Tibial nerve (tissue), 4 donors: ENCODE data around the gene DPRX. TPM values are rescaled to one million over a fixed set of nuclear protein-coding genes. Genes with fewer than 3 reads are reported as not detected.

Experiments
- DNase-seq, 2 donors: peaks; one replicate each; pipeline ENCODE4 v3.0.0-alpha.2; 2019; ENCODE audit warnings: low spot score in 2 of 2
- H3K27ac ChIP-seq, 4 donors: fragments of 200-600 bp; sonication (generic) in 3 of 4; one replicate each; pipeline ENCODE4 v1.5.1; 2017 to 2019; ENCODE audit warnings: mild to moderate bottlenecking in 1 of 4
- H3K27me3 ChIP-seq, 2 donors: fragments of 200-600 bp; sonication (generic) in 1 of 2; one replicate each; pipeline versions ENCODE4 v1.5.1 to v1.6.0; 2017 to 2019
- H3K36me3 ChIP-seq, 3 donors: fragments of 200-600 bp; sonication (generic); one replicate each; pipeline ENCODE4 v1.5.1; 2018 to 2019
- H3K4me1 ChIP-seq, 4 donors: fragments of 200-600 bp; sonication (generic) in 3 of 4; one replicate each; pipeline ENCODE4 v1.5.1; 2017 to 2019
- H3K4me3 ChIP-seq, 4 donors: fragments of 200-600 bp; sonication (generic) in 3 of 4; one replicate each; pipeline ENCODE4 v1.5.1; 2017 to 2019; ENCODE audit warnings: mild to moderate bottlenecking in 1 of 4, moderate library complexity in 1 of 4
- H3K9me3 ChIP-seq, 4 donors: fragments of 200-600 bp; sonication (generic) in 3 of 4; one replicate each; pipeline ENCODE4 v1.5.1; 2017 to 2019
- CTCF ChIP-seq, 5 experiments: fragments of 200-600 bp in 3 of 5; fragments of 450-650 bp in 2 of 5; sonication (generic) in 3 of 5; IDR thresholded peaks; one replicate each; pipeline ENCODE4 v1.5.1; 2016 to 2019; ENCODE audit warnings: antibody characterized with exemption in 5 of 5, mild to moderate bottlenecking in 3 of 5, moderate library complexity in 2 of 5
- EP300 ChIP-seq, 2 donors: sonication (generic); formaldehyde crosslinking; IDR thresholded peaks; one replicate each; pipeline ENCODE4 v1.6.1; 2017; ENCODE audit warnings: antibody characterized with exemption in 2 of 2, mild to moderate bottlenecking in 1 of 2
- POLR2A ChIP-seq, 2 donors: fragments of 450-650 bp; IDR thresholded peaks; one replicate each; pipeline ENCODE4 v1.6.1; 2017; ENCODE audit warnings: antibody characterized with exemption in 2 of 2, mild to moderate bottlenecking in 2 of 2, moderate library complexity in 2 of 2
- WGBS, 2 donors: methylation state at CpG; one replicate each; pipeline ENCODE4 v1.1.5; 2018; 5-methylcytosine and 5-hydroxymethylcytosine counted together
- total RNA-seq, 4 donors: library from RNA; depleted of rRNA; stranded (reverse); fragments of >200 nt; gene quantifications; one replicate each; pipeline ENCODE4 v1.1.0, GENCODE V29; 2016

Gene DPRX
- total RNA-seq, 4 donors from 2014 or later, result not detected

GRCh38 chr19:53626486-53626885, 5.3 kb upstream of the DPRX start:
- Histone ChIP-seq H3K4me1 (no peaks in the 10 kb centered on the region), H3K4me3 (no peak overlapping the region), H3K27ac (no peak overlapping the region), H3K27me3 (no peaks in the 10 kb centered on the region), H3K9me3 (no peaks in the 10 kb centered on the region), H3K36me3 (no peaks in the 10 kb centered on the region)
- 89 to 93% methylated on average over 9 of the region's 9 CpGs for WGBS, 2 donors
- TF ChIP-seq EP300 (IDR thresholded peaks at IDR 0.05), result no peak
- TF ChIP-seq CTCF (IDR thresholded peaks at IDR 0.05), result no peak
- no peak for TF ChIP-seq POLR2A (IDR thresholded peaks at IDR 0.05)
- DNase-seq, result no peak

- H3K4me3 ChIP-seq, result no peak overlapping the region
- no peaks in the 10 kb centered on the region for H3K9me3 ChIP-seq
- no peak overlapping the region for H3K27ac ChIP-seq
- H3K36me3 ChIP-seq, result no peaks in the 10 kb centered on the region
- no peaks in the 10 kb centered on the region for H3K4me1 ChIP-seq
- no peaks in the 10 kb centered on the region for H3K27me3 ChIP-seq
- TF ChIP-seq POLR2A (IDR thresholded peaks at IDR 0.05), result no peak
- TF ChIP-seq CTCF (IDR thresholded peaks at IDR 0.05), result no peak
- TF ChIP-seq EP300 (IDR thresholded peaks at IDR 0.05), result no peak
- no peak for DNase-seq
- 84 to 85% methylated on average over 6 of the region's 6 CpGs for WGBS, 2 donors
Observed at GRCh38 chr19:53626976-53627375, 4.8 kb upstream of the DPRX start.

- Histone ChIP-seq H3K27me3 (no peaks in the 10 kb centered on the region), H3K27ac (no peak overlapping the region), H3K36me3 (no peaks in the 10 kb centered on the region), H3K9me3 (no peaks in the 10 kb centered on the region), H3K4me3 (no peak overlapping the region), H3K4me1 (no peaks in the 10 kb centered on the region)
- 61 to 65% methylated on average over 10 of the region's 10 CpGs for WGBS, 2 donors
- no peak for DNase-seq
- TF ChIP-seq POLR2A (IDR thresholded peaks at IDR 0.05) (no peak), CTCF (IDR thresholded peaks at IDR 0.05) (no peak), EP300 (IDR thresholded peaks at IDR 0.05) (no peak)
Observed at GRCh38 chr19:53634768-53635167, 3.0 kb downstream of the DPRX start.

GRCh38 chr19:53639471-53639870, 7.7 kb downstream of the DPRX start:
- H3K27me3 ChIP-seq, result no peaks in the 10 kb centered on the region
- H3K27ac ChIP-seq, result no peak overlapping the region
- 75 to 77% methylated on average over 7 of the region's 7 CpGs for WGBS, 2 donors
- no peak for DNase-seq
- H3K9me3 ChIP-seq, result no peaks in the 10 kb centered on the region
- H3K4me1 ChIP-seq, result no peaks in the 10 kb centered on the region
- no peak overlapping the region for H3K4me3 ChIP-seq
- no peaks in the 10 kb centered on the region for H3K36me3 ChIP-seq
- TF ChIP-seq EP300 (IDR thresholded peaks at IDR 0.05) (no peak), POLR2A (IDR thresholded peaks at IDR 0.05) (no peak), CTCF (IDR thresholded peaks at IDR 0.05) (no peak)

GRCh38 chr19:53642381-53643099, 10.7 kb downstream of the DPRX start:
- TF ChIP-seq POLR2A (IDR thresholded peaks at IDR 0.05) (no peak), CTCF (IDR thresholded peaks at IDR 0.05) (no peak), EP300 (IDR thresholded peaks at IDR 0.05) (no peak)
- H3K27me3 ChIP-seq, result no peaks in the 10 kb centered on the region
- no peaks in the 10 kb centered on the region for H3K36me3 ChIP-seq
- no peak overlapping the region for H3K4me3 ChIP-seq
- no peak overlapping the region for H3K27ac ChIP-seq
- 51 to 53% methylated on average over 8 of the region's 8 CpGs for WGBS, 2 donors
- H3K9me3 ChIP-seq, result peaks cover 0 to 3% (median 0%) of the 10 kb centered on the region in 4 donors
- no peaks in the 10 kb centered on the region for H3K4me1 ChIP-seq
- DNase-seq, result no peak
